Activated CD8-positive, alpha-beta memory T cell treated with anti-CD3 and anti-CD28 coated beads for 24 hours (primary cell): ENCODE results near the gene LRP8.

ENCODE experiments used
- DNase-seq: peaks from one replicate; pipeline ENCODE4 v3.0.0-alpha.2; 2020

Gene LRP8

GRCh38 chr1:53339736-53340635, 12.1 kb upstream of the LRP8 start:
- peak; percentile 37 for DNase-seq

- DNase-seq: no peak
Observed at GRCh38 chr1:53338423-53338822, 10.6 kb upstream of the LRP8 start.

GRCh38 chr1:53337499-53337898, 9.6 kb upstream of the LRP8 start:
- no peak for DNase-seq

GRCh38 chr1:53336146-53336545, 8.3 kb upstream of the LRP8 start:
- DNase-seq: no peak

GRCh38 chr1:53335661-53336060, 7.8 kb upstream of the LRP8 start:
- no peak for DNase-seq

GRCh38 chr1:53334781-53335180, 6.9 kb upstream of the LRP8 start:
- DNase-seq: peak; percentile 42

GRCh38 chr1:53334312-53334711, 6.4 kb upstream of the LRP8 start:
- no peak for DNase-seq

- no peak for DNase-seq
Observed at GRCh38 chr1:53332833-53333232, 5.0 kb upstream of the LRP8 start.

- DNase-seq: peak; percentile 48
Observed at GRCh38 chr1:53332186-53332564, 4.3 kb upstream of the LRP8 start.

GRCh38 chr1:53331446-53332185, 3.7 kb upstream of the LRP8 start:
- no peak for DNase-seq

GRCh38 chr1:53330819-53331218, 2.9 kb upstream of the LRP8 start:
- DNase-seq: peak; percentile 42

- DNase-seq: no peak
Observed at GRCh38 chr1:53328541-53329499, 950 bp upstream of the LRP8 start.

- peak; percentile 86 for DNase-seq
Observed at GRCh38 chr1:53327182-53327913, 522 bp downstream of the LRP8 start.

GRCh38 chr1:53326598-53327181, 1.2 kb downstream of the LRP8 start:
- DNase-seq: no peak

- DNase-seq: peak; percentile 98
Observed at GRCh38 chr1:53326088-53326597, 1.7 kb downstream of the LRP8 start.

GRCh38 chr1:53325326-53326087, 2.4 kb downstream of the LRP8 start:
- no peak for DNase-seq

- DNase-seq: no peak
Observed at GRCh38 chr1:53324728-53325297, 3.1 kb downstream of the LRP8 start.

GRCh38 chr1:53324321-53324720, 3.5 kb downstream of the LRP8 start:
- no peak for DNase-seq

- DNase-seq: no peak
Observed at GRCh38 chr1:53323316-53323715, 4.6 kb downstream of the LRP8 start.
